ENCODE data around the gene KRTAP19-3. TPM values are rescaled to one million over a fixed set of nuclear protein-coding genes. Genes with fewer than 3 reads are reported as not detected.

KRTAP19-3 gene
- total and polyA plus RNA-seq, 2 of the 8 experiments (the other 6 are each of a cell fraction or from before 2014, with no cell fraction given): not detected

- TF ChIP-seq CHD7 (IDR thresholded peaks at IDR 0.05; ENCODE audit: insufficient replicate concordance, low read length): no peak
- TF ChIP-seq BRCA1 (IDR thresholded peaks at IDR 0.05; ENCODE audit: low read depth, low read length): no peak
- no peak for TF ChIP-seq SP2 (IDR thresholded peaks at IDR 0.05; ENCODE audit: low read length)
- TF ChIP-seq YY1 (IDR thresholded peaks at IDR 0.05; ENCODE audit: low read depth, low read length): no peak
- no peak for TF ChIP-seq GTF2F1 (IDR thresholded peaks at IDR 0.05; ENCODE audit: borderline replicate concordance, low read depth, low read length)
Measured at GRCh38 chr21:30487336-30487735, 4.5 kb downstream of the KRTAP19-3 start, which contains the start of gene KRTAP19-2 (continued).

All from H1 (cell line).